ENCODE results near the gene MUC4.
"Not testable (repeated sequence)": the region's sequence is repeated elsewhere in the genome, so short reads cannot be mapped to it uniquely, and the experiment has no call there.

The MUC4 gene

GRCh38 chr3:195794708-195795107, 17.0 kb downstream of the MUC4 start:
- H3K27ac ChIP-seq (ENCODE audit: low read depth, low read length, poor library complexity, severe bottlenecking), result no peak overlapping the region
- H3K4me3 ChIP-seq (ENCODE audit: low read depth, low read length, poor library complexity, severe bottlenecking), result no peak overlapping the region
- H3K4me2 ChIP-seq (ENCODE audit: low read length), result no peak overlapping the region
- TF ChIP-seq CTCF (IDR thresholded peaks at IDR 0.05; ENCODE audit: low read length), result no peak
- TF ChIP-seq EZH2 (IDR thresholded peaks at IDR 0.05; ENCODE audit: borderline replicate concordance, low read length), result no peak
- no peaks in the 10 kb centered on the region for H4K20me1 ChIP-seq (ENCODE audit: insufficient read depth, low read length)
- no peaks in the 10 kb centered on the region for H3F3A ChIP-seq (ENCODE audit: insufficient read depth, low read length)
- no peaks in the 10 kb centered on the region for H3K79me2 ChIP-seq (ENCODE audit: insufficient read depth, low read length)
- H3K9ac ChIP-seq (ENCODE audit: low read length), result no peak overlapping the region
- peaks cover 3% of the 10 kb centered on the region for H3K4me1 ChIP-seq (ENCODE audit: insufficient read depth, low read length, severe bottlenecking)
- no peak overlapping the region for H2AFZ ChIP-seq (ENCODE audit: low read length)
- no peaks in the 10 kb centered on the region for H3K36me3 ChIP-seq (ENCODE audit: insufficient read depth, low read length)
- no peaks in the 10 kb centered on the region for H3K9me3 ChIP-seq (ENCODE audit: low read length)
- H3K9me2 ChIP-seq (ENCODE audit: low read depth, low read length), result no peaks in the 10 kb centered on the region
- no peaks in the 10 kb centered on the region for H3K27me3 ChIP-seq (ENCODE audit: insufficient read depth, low read length)

- not testable (repeated sequence) for H3K4me3 ChIP-seq (ENCODE audit: low read depth, low read length, poor library complexity, severe bottlenecking); H3K36me3 ChIP-seq (ENCODE audit: insufficient read depth, low read length); H3K9me3 ChIP-seq (ENCODE audit: low read length); H3K27ac ChIP-seq (ENCODE audit: low read depth, low read length, poor library complexity, severe bottlenecking); H3K4me2 ChIP-seq (ENCODE audit: low read length); H3F3A ChIP-seq (ENCODE audit: insufficient read depth, low read length); H4K20me1 ChIP-seq (ENCODE audit: insufficient read depth, low read length); H3K9ac ChIP-seq (ENCODE audit: low read length); H3K79me2 ChIP-seq (ENCODE audit: insufficient read depth, low read length); H2AFZ ChIP-seq (ENCODE audit: low read length); H3K4me1 ChIP-seq (ENCODE audit: insufficient read depth, low read length, severe bottlenecking); H3K9me2 ChIP-seq (ENCODE audit: low read depth, low read length); H3K27me3 ChIP-seq (ENCODE audit: insufficient read depth, low read length)
Measured at GRCh38 chr3:195792621-195793020, 19.1 kb downstream of the MUC4 start.

- H3K4me1 ChIP-seq (ENCODE audit: insufficient read depth, low read length, severe bottlenecking), result peaks cover 3% of the 10 kb centered on the region
- TF ChIP-seq CTCF (IDR thresholded peaks at IDR 0.05; ENCODE audit: low read length) (no peak), EZH2 (IDR thresholded peaks at IDR 0.05; ENCODE audit: borderline replicate concordance, low read length) (no peak)
- H3K4me2 ChIP-seq (ENCODE audit: low read length), result no peak overlapping the region
- H3K27ac ChIP-seq (ENCODE audit: low read depth, low read length, poor library complexity, severe bottlenecking), result no peak overlapping the region
- no peaks in the 10 kb centered on the region for H3K9me3 ChIP-seq (ENCODE audit: low read length)
- H3K79me2 ChIP-seq (ENCODE audit: insufficient read depth, low read length), result no peaks in the 10 kb centered on the region
- no peaks in the 10 kb centered on the region for H3K9me2 ChIP-seq (ENCODE audit: low read depth, low read length)
- no peak overlapping the region for H2AFZ ChIP-seq (ENCODE audit: low read length)
- H3K27me3 ChIP-seq (ENCODE audit: insufficient read depth, low read length), result no peaks in the 10 kb centered on the region
- H3K4me3 ChIP-seq (ENCODE audit: low read depth, low read length, poor library complexity, severe bottlenecking), result no peak overlapping the region
- H3F3A ChIP-seq (ENCODE audit: insufficient read depth, low read length), result no peaks in the 10 kb centered on the region
- H3K36me3 ChIP-seq (ENCODE audit: insufficient read depth, low read length), result no peaks in the 10 kb centered on the region
- no peak overlapping the region for H3K9ac ChIP-seq (ENCODE audit: low read length)
- H4K20me1 ChIP-seq (ENCODE audit: insufficient read depth, low read length), result no peaks in the 10 kb centered on the region
Measured at GRCh38 chr3:195790901-195791300, 20.8 kb downstream of the MUC4 start.

DNA sequence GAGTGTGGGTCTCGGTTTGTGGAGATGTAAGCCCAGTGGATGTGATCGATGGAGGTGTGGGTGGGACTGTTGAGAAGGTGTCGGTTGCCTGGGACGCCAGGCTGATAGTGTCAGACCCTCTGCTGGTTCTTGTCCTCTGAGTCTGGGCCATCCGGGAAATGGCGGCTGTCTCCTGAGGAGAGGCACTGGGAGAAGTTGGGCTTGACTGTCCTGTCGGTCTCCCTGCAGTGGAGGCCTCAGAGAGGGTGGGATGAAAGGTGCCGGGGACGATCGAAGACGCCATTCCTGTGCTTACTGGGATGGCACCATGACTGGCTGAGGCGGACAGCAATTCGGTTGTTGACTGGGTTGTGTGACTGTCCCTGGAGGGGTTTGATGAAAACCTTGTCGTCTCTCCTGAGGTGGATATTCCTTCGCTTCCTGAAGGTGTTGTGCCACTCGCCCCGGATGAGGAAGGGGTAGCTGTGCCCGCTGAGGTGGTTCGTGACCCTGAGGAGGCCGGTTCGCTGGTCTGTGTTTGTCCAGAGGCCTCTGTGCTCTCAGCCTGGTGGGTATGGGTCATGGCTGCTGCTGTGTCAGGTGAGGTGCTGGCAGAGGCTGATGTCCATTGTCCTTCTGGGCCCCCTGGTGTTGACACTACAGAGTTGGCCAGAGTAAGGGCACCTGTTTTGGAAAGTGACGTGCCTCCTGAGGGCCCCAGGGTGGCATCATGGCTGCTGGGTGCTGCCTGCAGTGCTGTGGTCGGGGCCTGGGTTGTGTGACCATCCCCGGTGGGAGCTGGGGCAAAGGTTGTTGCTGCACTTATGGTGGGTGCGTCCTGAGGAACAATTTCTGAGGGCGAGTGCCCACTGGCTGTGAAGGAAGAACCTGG, 22.8 kb downstream of the MUC4 start:
- no peak for TF ChIP-seq CTCF (IDR thresholded peaks at IDR 0.05; ENCODE audit: low read length)
- no peak for TF ChIP-seq EZH2 (IDR thresholded peaks at IDR 0.05; ENCODE audit: borderline replicate concordance, low read length)
- no peaks in the 10 kb centered on the region for H3K79me2 ChIP-seq (ENCODE audit: insufficient read depth, low read length)
- H3K9me3 ChIP-seq (ENCODE audit: low read length), result no peaks in the 10 kb centered on the region

GRCh38 chr3:195785781-195786405, 25.8 kb downstream of the MUC4 start:
- not testable (repeated sequence) for H3K9ac ChIP-seq (ENCODE audit: low read length); H4K20me1 ChIP-seq (ENCODE audit: insufficient read depth, low read length); H3K9me2 ChIP-seq (ENCODE audit: low read depth, low read length)

More for the DNA sequence above, 22.8 kb downstream of the MUC4 start:
- Histone ChIP-seq H3K9ac (ENCODE audit: low read length) (no peak overlapping the region), H3K4me2 (ENCODE audit: low read length) (no peak overlapping the region), H3K27ac (ENCODE audit: low read depth, low read length, poor library complexity, severe bottlenecking) (no peak overlapping the region), H3K36me3 (ENCODE audit: insufficient read depth, low read length) (no peaks in the 10 kb centered on the region), H2AFZ (ENCODE audit: low read length) (no peak overlapping the region), H3K9me2 (ENCODE audit: low read depth, low read length) (no peaks in the 10 kb centered on the region), H4K20me1 (ENCODE audit: insufficient read depth, low read length) (no peaks in the 10 kb centered on the region), H3F3A (ENCODE audit: insufficient read depth, low read length) (no peaks in the 10 kb centered on the region), H3K27me3 (ENCODE audit: insufficient read depth, low read length) (no peaks in the 10 kb centered on the region), H3K4me3 (ENCODE audit: low read depth, low read length, poor library complexity, severe bottlenecking) (no peak overlapping the region), H3K4me1 (ENCODE audit: insufficient read depth, low read length, severe bottlenecking) (peaks cover 3% of the 10 kb centered on the region)

More at GRCh38 chr3:195785781-195786405, 25.8 kb downstream of the MUC4 start:
- H3K4me2 ChIP-seq (ENCODE audit: low read length); H3K4me1 ChIP-seq (ENCODE audit: insufficient read depth, low read length, severe bottlenecking); H3K27ac ChIP-seq (ENCODE audit: low read depth, low read length, poor library complexity, severe bottlenecking); H3K27me3 ChIP-seq (ENCODE audit: insufficient read depth, low read length); H3K36me3 ChIP-seq (ENCODE audit: insufficient read depth, low read length); H3K9me3 ChIP-seq (ENCODE audit: low read length); H2AFZ ChIP-seq (ENCODE audit: low read length); H3F3A ChIP-seq (ENCODE audit: insufficient read depth, low read length); H3K79me2 ChIP-seq (ENCODE audit: insufficient read depth, low read length); H3K4me3 ChIP-seq (ENCODE audit: low read depth, low read length, poor library complexity, severe bottlenecking): not testable (repeated sequence)

Measured in OCI-LY1 (cell line).